Measurements from ENCODE around the gene RCN1. TPM values are rescaled to one million over a fixed set of nuclear protein-coding genes. Genes with fewer than 3 reads are reported as not detected.

RCN1 gene
- total RNA-seq, result 107 TPM

GRCh38 chr11:32090545-32091370 is at the start of gene RCN1:
TSS of gene RCN1 (plus strand) at chr11:32091074. CDS start at chr11:32091197, 123 bp downstream.
- H3K27me3 ChIP-seq (ENCODE audit: control insufficient read depth in 3 of 3, insufficient read depth in 3 of 3, low read length in 3 of 3), result peaks cover 0 to 2% (median 0%) of the 10 kb centered on the region in 3 donors

DNA sequence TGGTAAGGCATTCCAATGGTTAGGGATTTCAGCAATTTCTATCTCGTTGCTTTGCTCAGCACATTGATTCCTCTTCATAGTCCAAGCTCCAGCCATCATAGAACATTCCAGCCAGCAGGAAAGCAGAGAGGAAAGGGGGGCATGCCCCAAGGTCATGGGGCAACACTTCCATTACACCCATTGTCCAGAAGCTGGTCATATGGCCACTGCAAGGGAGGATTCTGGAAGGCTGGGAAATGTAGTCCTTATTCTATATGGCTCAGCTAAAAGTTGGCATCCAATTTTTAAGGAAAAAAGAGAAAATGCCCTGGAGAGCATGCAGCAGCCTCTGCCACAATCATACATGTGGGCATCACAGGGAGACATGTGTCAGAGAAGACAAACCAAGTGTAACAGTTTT is 47.1 kb upstream of the RCN1 start:
- no peaks in the 10 kb centered on the region for H3K9me3 ChIP-seq (ENCODE audit: control insufficient read depth in 3 of 3, low read length in 3 of 3)
- H3K27ac ChIP-seq (ENCODE audit: low read depth, low read length), result no peak overlapping the region
- peaks cover 0 to 16% (median 0%) of the 10 kb centered on the region in 3 donors for H3K27me3 ChIP-seq (ENCODE audit: control insufficient read depth in 3 of 3, insufficient read depth in 3 of 3, low read length in 3 of 3)
- H3K4me1 ChIP-seq (ENCODE audit: control insufficient read depth in 3 of 3, insufficient read depth in 3 of 3, low read length in 3 of 3), result no peaks in the 10 kb centered on the region
- no peak overlapping the region for H3K4me3 ChIP-seq (ENCODE audit: low read length in 3 of 3)
- no peaks in the 10 kb centered on the region for H3K36me3 ChIP-seq (ENCODE audit: control insufficient read depth in 3 of 3, insufficient read depth in 3 of 3, low read length in 3 of 3)
- no peak overlapping the region for H3K9ac ChIP-seq (ENCODE audit: low read depth in 1 of 3, low read length in 3 of 3)

More at GRCh38 chr11:32090545-32091370, at the start of gene RCN1:
- Histone ChIP-seq H3K9ac (ENCODE audit: low read depth in 1 of 3, low read length in 3 of 3) (peak within 1 kb of the TSS; percentile 52 to 82 (median 78)), H3K4me3 (ENCODE audit: low read length in 3 of 3) (peak within 1 kb of the TSS; percentile 60 to 89 (median 81)), H3K36me3 (ENCODE audit: control insufficient read depth in 3 of 3, insufficient read depth in 3 of 3, low read length in 3 of 3) (no peaks in the 10 kb centered on the region), H3K27ac (ENCODE audit: low read depth, low read length) (peak within 1 kb of the TSS; percentile 75), H3K9me3 (ENCODE audit: control insufficient read depth in 3 of 3, low read length in 3 of 3) (no peaks in the 10 kb centered on the region), H3K4me1 (ENCODE audit: control insufficient read depth in 3 of 3, insufficient read depth in 3 of 3, low read length in 3 of 3) (peaks cover 7 to 13% (median 11%) of the 10 kb centered on the region in 3 donors)

DNA sequence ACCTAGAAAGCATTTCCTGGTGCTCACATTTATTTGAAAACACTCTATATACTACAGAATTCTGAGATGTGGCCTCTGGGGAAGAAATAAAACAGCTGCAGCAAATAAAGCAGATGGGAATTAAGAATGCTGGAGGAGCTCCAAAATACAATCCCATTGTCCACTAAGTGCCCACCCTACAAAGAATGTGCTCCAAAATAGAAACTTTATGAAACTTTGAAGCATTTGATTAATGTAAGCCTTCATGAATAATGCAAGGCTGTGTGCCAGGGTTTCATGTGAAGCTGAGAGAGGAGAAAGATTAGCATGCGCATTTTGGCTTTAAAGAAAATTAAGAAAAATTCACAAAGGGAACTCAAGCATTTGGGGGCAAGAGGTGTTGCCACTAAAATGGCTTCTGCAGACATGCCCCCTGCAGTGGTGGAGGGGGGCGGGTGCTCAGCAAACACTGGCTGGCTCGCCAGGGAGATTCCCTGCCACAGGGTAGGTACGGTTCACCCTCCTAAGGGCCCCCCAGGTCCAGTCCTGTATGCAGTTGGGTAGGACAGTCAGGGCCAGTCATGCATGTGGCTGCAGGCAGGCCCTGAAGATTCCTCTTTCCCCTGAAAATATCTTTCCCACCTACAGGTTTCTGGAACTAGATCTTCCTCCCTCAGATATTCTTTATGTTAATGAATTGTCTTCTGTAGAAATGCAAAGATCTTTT is 46.6 kb upstream of the RCN1 start:
- H3K36me3 ChIP-seq (ENCODE audit: control insufficient read depth in 3 of 3, insufficient read depth in 3 of 3, low read length in 3 of 3), result no peaks in the 10 kb centered on the region
- no peaks in the 10 kb centered on the region for H3K9me3 ChIP-seq (ENCODE audit: control insufficient read depth in 3 of 3, low read length in 3 of 3)
- no peaks in the 10 kb centered on the region for H3K4me1 ChIP-seq (ENCODE audit: control insufficient read depth in 3 of 3, insufficient read depth in 3 of 3, low read length in 3 of 3)
- H3K4me3 ChIP-seq (ENCODE audit: low read length in 3 of 3), result no peak overlapping the region
- H3K27me3 ChIP-seq (ENCODE audit: control insufficient read depth in 3 of 3, insufficient read depth in 3 of 3, low read length in 3 of 3), result peaks cover 0 to 16% (median 0%) of the 10 kb centered on the region in 3 donors
- no peak overlapping the region for H3K27ac ChIP-seq (ENCODE audit: low read depth, low read length)
- no peak overlapping the region for H3K9ac ChIP-seq (ENCODE audit: low read depth in 1 of 3, low read length in 3 of 3)

- no peak overlapping the region for H3K4me3 ChIP-seq (ENCODE audit: low read length in 3 of 3)
- H3K27ac ChIP-seq (ENCODE audit: low read depth, low read length), result no peak overlapping the region
- no peaks in the 10 kb centered on the region for H3K36me3 ChIP-seq (ENCODE audit: control insufficient read depth in 3 of 3, insufficient read depth in 3 of 3, low read length in 3 of 3)
- H3K4me1 ChIP-seq (ENCODE audit: control insufficient read depth in 3 of 3, insufficient read depth in 3 of 3, low read length in 3 of 3), result no peaks in the 10 kb centered on the region
- H3K27me3 ChIP-seq (ENCODE audit: control insufficient read depth in 3 of 3, insufficient read depth in 3 of 3, low read length in 3 of 3), result peaks cover 0 to 13% (median 0%) of the 10 kb centered on the region in 3 donors
- H3K9me3 ChIP-seq (ENCODE audit: control insufficient read depth in 3 of 3, low read length in 3 of 3), result no peaks in the 10 kb centered on the region
- no peak overlapping the region for H3K9ac ChIP-seq (ENCODE audit: low read depth in 1 of 3, low read length in 3 of 3)
Observed at GRCh38 chr11:32045456-32045855, 45.4 kb upstream of the RCN1 start.

- H3K27ac ChIP-seq (ENCODE audit: low read depth, low read length), result no peak overlapping the region
- no peaks in the 10 kb centered on the region for H3K9me3 ChIP-seq (ENCODE audit: control insufficient read depth in 3 of 3, low read length in 3 of 3)
- H3K27me3 ChIP-seq (ENCODE audit: control insufficient read depth in 3 of 3, insufficient read depth in 3 of 3, low read length in 3 of 3), result peaks cover 0 to 3% (median 0%) of the 10 kb centered on the region in 3 donors
- H3K4me3 ChIP-seq (ENCODE audit: low read length in 3 of 3), result no peak overlapping the region
- H3K4me1 ChIP-seq (ENCODE audit: control insufficient read depth in 3 of 3, insufficient read depth in 3 of 3, low read length in 3 of 3), result peaks cover 0 to 3% (median 0%) of the 10 kb centered on the region in 3 donors
- no peaks in the 10 kb centered on the region for H3K36me3 ChIP-seq (ENCODE audit: control insufficient read depth in 3 of 3, insufficient read depth in 3 of 3, low read length in 3 of 3)
- H3K9ac ChIP-seq (ENCODE audit: low read depth in 1 of 3, low read length in 3 of 3), result no peak overlapping the region
Observed at GRCh38 chr11:32050264-32050663, 40.6 kb upstream of the RCN1 start.

DNA sequence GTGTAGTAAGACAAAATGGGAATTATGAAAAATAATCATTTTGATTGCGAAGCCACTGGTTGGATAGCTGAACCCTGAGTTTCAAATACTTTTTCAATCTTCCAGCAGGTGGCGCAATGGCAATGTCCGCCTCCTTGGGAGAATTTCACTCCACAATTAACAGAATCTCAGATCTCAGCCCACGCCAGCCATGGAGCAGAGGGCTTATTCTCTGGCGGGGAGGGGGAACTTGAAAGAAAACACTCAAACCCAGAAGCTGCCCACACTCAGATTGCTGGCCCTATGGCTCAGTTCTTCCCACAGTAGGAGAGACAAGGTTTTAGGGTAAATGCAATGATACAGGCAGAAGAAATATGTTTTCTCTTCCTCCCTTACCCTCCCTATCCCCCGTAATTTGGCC is 38.7 kb upstream of the RCN1 start:
- H3K36me3 ChIP-seq (ENCODE audit: control insufficient read depth in 3 of 3, insufficient read depth in 3 of 3, low read length in 3 of 3), result no peaks in the 10 kb centered on the region
- peaks cover 0 to 3% (median 0%) of the 10 kb centered on the region in 3 donors for H3K27me3 ChIP-seq (ENCODE audit: control insufficient read depth in 3 of 3, insufficient read depth in 3 of 3, low read length in 3 of 3)
- no peaks in the 10 kb centered on the region for H3K9me3 ChIP-seq (ENCODE audit: control insufficient read depth in 3 of 3, low read length in 3 of 3)
- peaks cover 0 to 3% (median 0%) of the 10 kb centered on the region in 3 donors for H3K4me1 ChIP-seq (ENCODE audit: control insufficient read depth in 3 of 3, insufficient read depth in 3 of 3, low read length in 3 of 3)
- H3K9ac ChIP-seq (ENCODE audit: low read depth in 1 of 3, low read length in 3 of 3), result no peak overlapping the region
- H3K4me3 ChIP-seq (ENCODE audit: low read length in 3 of 3), result no peak overlapping the region
- no peak overlapping the region for H3K27ac ChIP-seq (ENCODE audit: low read depth, low read length)

GRCh38 chr11:32053151-32053888 is 37.6 kb upstream of the RCN1 start:
- Histone ChIP-seq H3K27me3 (ENCODE audit: control insufficient read depth in 3 of 3, insufficient read depth in 3 of 3, low read length in 3 of 3) (peaks cover 0 to 7% (median 0%) of the 10 kb centered on the region in 3 donors), H3K9ac (ENCODE audit: low read depth in 1 of 3, low read length in 3 of 3) (no peak overlapping the region), H3K9me3 (ENCODE audit: control insufficient read depth in 3 of 3, low read length in 3 of 3) (no peaks in the 10 kb centered on the region)

GRCh38 chr11:32055861-32056260 is 35.0 kb upstream of the RCN1 start:
- peaks cover 0 to 3% (median 0%) of the 10 kb centered on the region in 3 donors for H3K4me1 ChIP-seq (ENCODE audit: control insufficient read depth in 3 of 3, insufficient read depth in 3 of 3, low read length in 3 of 3)
- no peak overlapping the region for H3K9ac ChIP-seq (ENCODE audit: low read depth in 1 of 3, low read length in 3 of 3)
- H3K36me3 ChIP-seq (ENCODE audit: control insufficient read depth in 3 of 3, insufficient read depth in 3 of 3, low read length in 3 of 3), result no peaks in the 10 kb centered on the region
- H3K27ac ChIP-seq (ENCODE audit: low read depth, low read length), result no peak overlapping the region
- peaks cover 0 to 7% (median 0%) of the 10 kb centered on the region in 3 donors for H3K27me3 ChIP-seq (ENCODE audit: control insufficient read depth in 3 of 3, insufficient read depth in 3 of 3, low read length in 3 of 3)
- H3K9me3 ChIP-seq (ENCODE audit: control insufficient read depth in 3 of 3, low read length in 3 of 3), result no peaks in the 10 kb centered on the region
- no peak overlapping the region for H3K4me3 ChIP-seq (ENCODE audit: low read length in 3 of 3)

More at GRCh38 chr11:32053151-32053888, 37.6 kb upstream of the RCN1 start:
- Histone ChIP-seq H3K4me1 (ENCODE audit: control insufficient read depth in 3 of 3, insufficient read depth in 3 of 3, low read length in 3 of 3) (peaks cover 0 to 3% (median 0%) of the 10 kb centered on the region in 3 donors), H3K4me3 (ENCODE audit: low read length in 3 of 3) (no peak overlapping the region), H3K27ac (ENCODE audit: low read depth, low read length) (no peak overlapping the region), H3K36me3 (ENCODE audit: control insufficient read depth in 3 of 3, insufficient read depth in 3 of 3, low read length in 3 of 3) (no peaks in the 10 kb centered on the region)

GRCh38 chr11:32056438-32056837 is 34.4 kb upstream of the RCN1 start:
- H3K4me3 ChIP-seq (ENCODE audit: low read length in 3 of 3), result no peak overlapping the region

More at GRCh38 chr11:32056438-32056837, 34.4 kb upstream of the RCN1 start:
- no peak overlapping the region for H3K27ac ChIP-seq (ENCODE audit: low read depth, low read length)
- H3K27me3 ChIP-seq (ENCODE audit: control insufficient read depth in 3 of 3, insufficient read depth in 3 of 3, low read length in 3 of 3), result peaks cover 0 to 7% (median 0%) of the 10 kb centered on the region in 3 donors
- H3K9me3 ChIP-seq (ENCODE audit: control insufficient read depth in 3 of 3, low read length in 3 of 3), result no peaks in the 10 kb centered on the region
- peaks cover 0 to 3% (median 0%) of the 10 kb centered on the region in 3 donors for H3K4me1 ChIP-seq (ENCODE audit: control insufficient read depth in 3 of 3, insufficient read depth in 3 of 3, low read length in 3 of 3)
- H3K36me3 ChIP-seq (ENCODE audit: control insufficient read depth in 3 of 3, insufficient read depth in 3 of 3, low read length in 3 of 3), result no peaks in the 10 kb centered on the region
- no peak overlapping the region for H3K9ac ChIP-seq (ENCODE audit: low read depth in 1 of 3, low read length in 3 of 3)

All from skeletal muscle tissue (tissue), 4 donors.